Activated CD4-positive, alpha-beta T cell treated with anti-CD3 and anti-CD28 coated beads, Interleukin-2, amount 50 U/mL, for 1 hour (primary cell): Measurements from ENCODE around the gene SYF2.
"Not testable (repeated sequence)": the region's sequence is repeated elsewhere in the genome, so short reads cannot be mapped to it uniquely, and the experiment has no call there.

Experiments
- DNase-seq: peaks from one replicate; pipeline ENCODE4 v3.0.0-alpha.2; 2020

Gene SYF2

GRCh38 chr1:25245809-25246599, 13.7 kb upstream of the SYF2 start:
- no peak for DNase-seq

- DNase-seq = no peak
Observed at GRCh38 chr1:25245393-25245792, 13.1 kb upstream of the SYF2 start.

- no peak for DNase-seq
Observed at GRCh38 chr1:25243907-25244306, 11.6 kb upstream of the SYF2 start.

GRCh38 chr1:25239681-25240541, 7.6 kb upstream of the SYF2 start:
- DNase-seq = peak; percentile 78

GRCh38 chr1:25238046-25238445, 5.7 kb upstream of the SYF2 start:
- no peak for DNase-seq

GRCh38 chr1:25236261-25236660, 4.0 kb upstream of the SYF2 start:
- DNase-seq = not testable (repeated sequence)

- DNase-seq = not testable (repeated sequence)
Observed at GRCh38 chr1:25235411-25235810, 3.1 kb upstream of the SYF2 start.

- peak; percentile 48 for DNase-seq
Observed at GRCh38 chr1:25232866-25233784, 823 bp upstream of the SYF2 start.

- no peak for DNase-seq
Observed at GRCh38 chr1:25223471-25223870, 8.8 kb downstream of the SYF2 start.

GRCh38 chr1:25222606-25223005, 9.7 kb downstream of the SYF2 start:
- DNase-seq = no peak

GRCh38 chr1:25220666-25221065, 11.6 kb downstream of the SYF2 start:
- DNase-seq = no peak

GRCh38 chr1:25219661-25220251, 12.5 kb downstream of the SYF2 start:
- DNase-seq = no peak

GRCh38 chr1:25217598-25218232, 14.6 kb downstream of the SYF2 start:
- DNase-seq = no peak

- DNase-seq = no peak
Observed at GRCh38 chr1:25217015-25217414, 15.3 kb downstream of the SYF2 start.

GRCh38 chr1:25216123-25216522, 16.2 kb downstream of the SYF2 start:
- DNase-seq = no peak

- no peak for DNase-seq
Observed at GRCh38 chr1:25212725-25213124, 19.6 kb downstream of the SYF2 start.

- DNase-seq = no peak
Observed at GRCh38 chr1:25210728-25211127, 21.6 kb downstream of the SYF2 start.

- DNase-seq = no peak
Observed at GRCh38 chr1:25209516-25209915, 22.8 kb downstream of the SYF2 start.

GRCh38 chr1:25208561-25209222, 23.6 kb downstream of the SYF2 start:
- no peak for DNase-seq

- DNase-seq = no peak
Observed at GRCh38 chr1:25208092-25208491, 24.2 kb downstream of the SYF2 start.

- DNase-seq = no peak
Observed at GRCh38 chr1:25206201-25206600, 26.1 kb downstream of the SYF2 start.

GRCh38 chr1:25205786-25206185, 26.5 kb downstream of the SYF2 start:
- no peak for DNase-seq
